Measurements from ENCODE around the gene ZBTB38. TPM values are rescaled to one million over a fixed set of nuclear protein-coding genes. Genes with fewer than 3 reads are reported as not detected.

ZBTB38 gene, protein sequence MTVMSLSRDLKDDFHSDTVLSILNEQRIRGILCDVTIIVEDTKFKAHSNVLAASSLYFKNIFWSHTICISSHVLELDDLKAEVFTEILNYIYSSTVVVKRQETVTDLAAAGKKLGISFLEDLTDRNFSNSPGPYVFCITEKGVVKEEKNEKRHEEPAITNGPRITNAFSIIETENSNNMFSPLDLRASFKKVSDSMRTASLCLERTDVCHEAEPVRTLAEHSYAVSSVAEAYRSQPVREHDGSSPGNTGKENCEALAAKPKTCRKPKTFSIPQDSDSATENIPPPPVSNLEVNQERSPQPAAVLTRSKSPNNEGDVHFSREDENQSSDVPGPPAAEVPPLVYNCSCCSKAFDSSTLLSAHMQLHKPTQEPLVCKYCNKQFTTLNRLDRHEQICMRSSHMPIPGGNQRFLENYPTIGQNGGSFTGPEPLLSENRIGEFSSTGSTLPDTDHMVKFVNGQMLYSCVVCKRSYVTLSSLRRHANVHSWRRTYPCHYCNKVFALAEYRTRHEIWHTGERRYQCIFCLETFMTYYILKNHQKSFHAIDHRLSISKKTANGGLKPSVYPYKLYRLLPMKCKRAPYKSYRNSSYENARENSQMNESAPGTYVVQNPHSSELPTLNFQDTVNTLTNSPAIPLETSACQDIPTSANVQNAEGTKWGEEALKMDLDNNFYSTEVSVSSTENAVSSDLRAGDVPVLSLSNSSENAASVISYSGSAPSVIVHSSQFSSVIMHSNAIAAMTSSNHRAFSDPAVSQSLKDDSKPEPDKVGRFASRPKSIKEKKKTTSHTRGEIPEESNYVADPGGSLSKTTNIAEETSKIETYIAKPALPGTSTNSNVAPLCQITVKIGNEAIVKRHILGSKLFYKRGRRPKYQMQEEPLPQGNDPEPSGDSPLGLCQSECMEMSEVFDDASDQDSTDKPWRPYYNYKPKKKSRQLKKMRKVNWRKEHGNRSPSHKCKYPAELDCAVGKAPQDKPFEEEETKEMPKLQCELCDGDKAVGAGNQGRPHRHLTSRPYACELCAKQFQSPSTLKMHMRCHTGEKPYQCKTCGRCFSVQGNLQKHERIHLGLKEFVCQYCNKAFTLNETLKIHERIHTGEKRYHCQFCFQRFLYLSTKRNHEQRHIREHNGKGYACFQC (N-terminal part only)
- total RNA-seq, result 10 to 100 TPM; 33.3 to 45.6 TPM

DNA sequence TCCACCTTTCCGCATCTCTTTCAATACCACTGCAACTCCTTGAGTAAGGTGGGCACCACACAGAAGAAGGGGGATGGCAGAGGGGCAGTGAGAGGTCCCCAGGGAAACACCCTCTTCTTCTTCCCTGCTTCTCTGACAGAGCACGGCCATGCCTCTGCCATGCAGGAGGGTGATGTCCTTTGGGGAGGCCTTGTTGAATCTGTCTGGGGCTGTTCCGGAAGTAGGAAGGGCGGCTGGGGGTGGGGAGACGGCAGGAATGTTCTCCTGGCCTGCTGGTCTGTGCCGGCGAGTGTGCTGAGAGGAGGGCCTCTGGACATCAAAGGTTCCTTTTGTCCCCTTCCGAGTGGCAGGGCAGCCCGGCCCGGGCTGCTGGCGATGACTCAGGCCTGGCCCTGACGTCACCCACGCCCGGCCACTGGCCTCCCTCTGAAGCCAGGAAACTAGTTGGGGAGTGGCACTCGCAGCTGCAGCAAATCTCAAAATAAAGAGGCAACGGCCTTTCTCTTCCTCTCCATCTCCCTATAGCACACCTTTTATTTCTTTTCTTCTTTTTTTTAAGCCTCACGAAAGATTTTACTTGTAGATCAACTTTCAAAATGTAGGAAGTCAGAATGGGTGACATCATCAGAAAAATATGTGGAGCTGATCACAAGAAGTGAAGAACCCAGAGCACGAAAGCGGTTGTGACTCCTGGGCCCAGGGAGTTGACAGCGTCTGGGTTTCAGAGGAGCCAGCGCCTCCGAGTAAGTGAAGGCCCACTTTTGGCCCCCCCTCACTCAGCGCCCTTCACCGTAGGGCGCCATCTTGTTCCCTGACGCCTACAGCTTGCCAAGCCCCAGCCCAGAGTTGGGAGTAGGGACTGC lies at the start of gene ZBTB38:
ZBTB38 (plus strand) TSS at position 443 of the 863 bp plus-strand sequence. CDS start 73,885 bp downstream, outside the sequence.
- no peaks in the 10 kb centered on the region for H3K27me3 Mint-ChIP-seq
- H3K9me3 Mint-ChIP-seq, result no peaks in the 10 kb centered on the region
- peaks cover 26% of the 10 kb centered on the region for H3K4me1 Mint-ChIP-seq
- no peak for ATAC-seq (replicated peaks)
- no peak within 1 kb of the TSS for H3K4me3 Mint-ChIP-seq
- peak within 1 kb of the TSS; percentile 70 for H3K27ac Mint-ChIP-seq
- no peaks in the 10 kb centered on the region for H3K36me3 Mint-ChIP-seq (ENCODE audit: low read depth)

DNA sequence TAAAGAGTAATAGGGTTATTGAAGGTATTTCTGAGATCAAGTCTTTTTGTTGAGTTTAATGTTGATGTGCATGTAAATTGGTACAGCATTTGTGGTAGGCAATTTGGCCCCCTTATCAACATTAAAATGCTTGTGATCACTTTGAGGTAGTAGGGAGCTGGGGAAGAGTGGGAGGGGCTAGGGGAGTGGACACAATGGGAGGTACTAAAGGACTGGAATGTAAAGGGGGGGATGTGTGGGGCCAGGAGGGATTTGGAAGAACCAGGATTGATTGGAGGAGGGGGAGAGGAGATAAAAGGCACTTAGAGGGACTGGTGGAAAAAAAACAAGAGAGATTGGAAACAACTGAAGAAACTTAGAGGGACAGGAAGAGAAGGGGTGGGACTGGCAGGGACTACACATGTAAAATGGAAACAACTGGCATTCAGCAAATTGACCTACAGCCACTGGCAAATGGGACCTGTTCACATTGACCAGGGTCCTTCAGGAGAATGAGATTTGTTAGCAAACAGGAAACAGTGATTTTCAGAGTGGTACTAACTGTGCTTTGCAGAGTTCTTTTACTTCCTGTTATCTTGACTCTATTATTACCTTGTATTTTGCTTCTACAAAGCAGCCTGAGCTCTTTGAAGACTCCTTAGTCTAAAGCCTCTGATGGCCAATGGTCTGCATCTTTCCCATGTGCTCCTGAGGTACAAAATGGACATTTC lies 47.8 kb upstream of the ZBTB38 start:
- Mint-ChIP-seq H3K9me3 (no peaks in the 10 kb centered on the region), H3K4me3 (peak overlapping the region; percentile 9), H3K27ac (peak overlapping the region; percentile 83), H3K27me3 (no peaks in the 10 kb centered on the region), H3K36me3 (ENCODE audit: low read depth) (no peaks in the 10 kb centered on the region), H3K4me1 (peaks cover 13% of the 10 kb centered on the region)
- ATAC-seq (replicated peaks), result no peak

- Mint-ChIP-seq H3K27me3 (no peaks in the 10 kb centered on the region), H3K4me1 (peaks cover 13% of the 10 kb centered on the region), H3K36me3 (ENCODE audit: low read depth) (no peaks in the 10 kb centered on the region), H3K4me3 (peak overlapping the region; percentile 9), H3K27ac (peak overlapping the region; percentile 83), H3K9me3 (no peaks in the 10 kb centered on the region)
- no peak for ATAC-seq (replicated peaks)
Observed at GRCh38 chr3:141321109-141321497, 47.2 kb upstream of the ZBTB38 start.

GRCh38 chr3:141323936-141324704 lies 44.2 kb upstream of the ZBTB38 start:
- no peaks in the 10 kb centered on the region for H3K36me3 Mint-ChIP-seq (ENCODE audit: low read depth)
- peaks cover 13% of the 10 kb centered on the region for H3K4me1 Mint-ChIP-seq
- no peak for ATAC-seq (replicated peaks)
- H3K4me3 Mint-ChIP-seq, result no peak overlapping the region
- H3K27me3 Mint-ChIP-seq, result no peaks in the 10 kb centered on the region
- no peaks in the 10 kb centered on the region for H3K9me3 Mint-ChIP-seq
- no peak overlapping the region for H3K27ac Mint-ChIP-seq

DNA sequence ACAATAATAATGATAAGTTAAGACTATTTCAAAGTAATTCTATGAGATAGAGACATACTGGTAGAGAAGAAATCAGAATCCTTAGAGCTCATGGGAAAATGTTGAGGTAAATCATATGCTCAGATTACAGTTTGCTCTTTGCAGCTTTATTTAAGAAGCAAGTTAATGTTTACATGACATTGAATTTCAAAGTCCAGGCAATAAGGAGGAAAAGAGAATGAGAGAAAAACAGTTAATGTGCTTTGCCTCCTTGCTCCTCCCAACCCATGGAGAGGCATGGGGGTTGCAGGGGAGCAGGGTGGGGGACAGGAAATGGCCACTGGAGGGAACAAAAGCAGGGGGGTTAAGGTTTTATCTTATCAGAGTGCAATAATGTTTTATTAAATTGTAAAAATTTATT lies 42.2 kb upstream of the ZBTB38 start:
- Mint-ChIP-seq H3K4me3 (no peak overlapping the region), H3K27ac (no peak overlapping the region), H3K36me3 (ENCODE audit: low read depth) (no peaks in the 10 kb centered on the region), H3K4me1 (peaks cover 4% of the 10 kb centered on the region), H3K27me3 (no peaks in the 10 kb centered on the region), H3K9me3 (no peaks in the 10 kb centered on the region)
- no peak for ATAC-seq (replicated peaks)

DNA sequence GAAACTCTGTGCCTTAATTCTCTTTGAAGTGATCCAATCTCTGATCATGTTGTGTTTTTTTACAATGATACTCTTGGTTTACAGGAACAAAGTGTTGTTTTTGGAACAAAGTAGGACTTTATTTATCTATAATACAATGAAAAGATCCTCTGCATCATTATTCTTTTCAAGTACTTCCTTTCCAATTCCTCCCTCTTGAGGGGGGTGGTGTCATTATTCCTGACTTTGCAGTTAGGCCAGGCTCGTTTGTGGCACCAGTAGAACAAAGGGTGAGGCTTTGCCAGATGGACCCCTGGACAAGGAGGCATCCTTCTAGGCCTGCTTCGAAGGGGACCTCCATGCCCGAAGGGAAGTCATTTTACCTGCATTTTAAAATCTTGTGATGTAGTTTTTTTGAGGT lies 41.7 kb upstream of the ZBTB38 start:
- no peaks in the 10 kb centered on the region for H3K36me3 Mint-ChIP-seq (ENCODE audit: low read depth)
- H3K4me3 Mint-ChIP-seq, result no peak overlapping the region
- H3K27me3 Mint-ChIP-seq, result no peaks in the 10 kb centered on the region
- no peaks in the 10 kb centered on the region for H3K9me3 Mint-ChIP-seq
- ATAC-seq (replicated peaks), result no peak
- no peaks in the 10 kb centered on the region for H3K4me1 Mint-ChIP-seq
- H3K27ac Mint-ChIP-seq, result no peak overlapping the region

GRCh38 chr3:141328286-141329166 lies 39.8 kb upstream of the ZBTB38 start:
- Mint-ChIP-seq H3K4me3 (no peak overlapping the region), H3K4me1 (no peaks in the 10 kb centered on the region), H3K27me3 (peaks cover 6% of the 10 kb centered on the region), H3K27ac (no peak overlapping the region), H3K9me3 (no peaks in the 10 kb centered on the region), H3K36me3 (ENCODE audit: low read depth) (no peaks in the 10 kb centered on the region)
- peak; percentile 75 for ATAC-seq (replicated peaks)

DNA sequence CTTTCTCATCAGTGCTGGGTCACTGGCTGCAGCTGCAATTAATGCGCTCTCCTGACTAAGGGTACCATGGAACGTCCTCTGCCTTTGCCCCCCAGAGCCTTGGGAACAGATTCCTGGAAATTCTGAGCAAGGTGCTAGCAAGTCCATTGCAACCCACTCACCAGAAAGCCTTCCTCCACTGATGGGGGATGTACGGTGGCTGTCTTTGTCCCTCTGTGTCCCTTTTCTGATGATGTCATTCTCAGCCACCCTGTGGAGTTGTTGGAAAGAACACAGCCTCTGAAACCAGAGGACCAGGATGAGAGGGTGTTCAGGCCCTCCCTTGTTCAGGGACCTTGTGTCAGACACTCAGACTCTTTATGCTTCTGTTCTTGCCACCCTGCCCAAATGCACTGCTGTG lies 38.1 kb upstream of the ZBTB38 start:
- Mint-ChIP-seq H3K27ac (no peak overlapping the region), H3K4me3 (no peak overlapping the region), H3K9me3 (no peaks in the 10 kb centered on the region), H3K27me3 (peaks cover 6% of the 10 kb centered on the region), H3K36me3 (ENCODE audit: low read depth) (no peaks in the 10 kb centered on the region), H3K4me1 (no peaks in the 10 kb centered on the region)
- no peak for ATAC-seq (replicated peaks)

GRCh38 chr3:141330718-141331376 lies 37.5 kb upstream of the ZBTB38 start:
- Mint-ChIP-seq H3K36me3 (ENCODE audit: low read depth) (no peaks in the 10 kb centered on the region), H3K4me1 (no peaks in the 10 kb centered on the region), H3K9me3 (no peaks in the 10 kb centered on the region), H3K27me3 (peaks cover 9% of the 10 kb centered on the region), H3K27ac (no peak overlapping the region), H3K4me3 (no peak overlapping the region)
- ATAC-seq (replicated peaks), result no peak

DNA sequence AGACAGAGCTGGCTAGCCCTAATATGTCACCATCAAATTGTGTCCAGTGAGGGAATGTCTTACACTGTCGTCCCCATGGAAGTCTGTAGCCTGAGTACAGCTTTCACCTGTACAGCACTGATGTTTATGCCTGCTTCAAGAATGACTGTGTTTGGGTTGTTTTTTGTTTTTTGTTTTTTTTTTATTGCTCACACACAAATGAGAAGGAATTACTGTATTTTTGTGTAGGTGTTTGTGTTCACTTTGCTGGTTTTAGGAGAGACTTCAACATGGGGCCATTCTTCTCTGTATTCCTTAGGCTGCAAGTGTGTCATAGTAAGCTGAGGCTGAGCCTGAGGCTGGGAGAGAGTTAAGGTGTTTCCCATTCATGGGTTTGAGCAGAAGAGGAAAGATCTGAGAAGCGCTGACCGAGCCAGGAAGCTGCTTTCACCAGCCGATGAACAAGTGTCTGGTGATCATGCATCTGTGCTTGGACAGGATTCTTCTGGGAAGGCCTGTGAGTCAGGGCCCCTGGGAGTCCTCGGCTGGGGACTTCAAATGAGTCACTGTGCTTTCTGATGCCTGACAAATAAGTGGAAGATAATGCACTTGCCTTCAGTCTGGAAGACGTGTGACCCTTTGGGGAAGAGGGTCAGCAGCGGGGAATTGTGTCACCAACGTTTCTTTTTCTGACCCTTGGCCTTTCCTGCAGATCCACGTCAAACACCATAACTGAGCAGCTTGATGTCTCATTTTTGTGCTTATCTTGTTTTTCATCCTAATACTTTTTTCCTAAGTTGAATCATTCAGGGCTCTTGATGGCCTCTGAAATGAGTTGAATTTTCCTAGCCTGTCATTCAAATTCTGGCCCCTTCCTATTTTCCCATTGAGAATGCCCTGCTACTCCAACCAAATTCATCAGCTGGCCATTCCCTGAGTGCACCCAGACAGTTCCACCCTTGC lies 36.7 kb upstream of the ZBTB38 start:
- Mint-ChIP-seq H3K4me1 (no peaks in the 10 kb centered on the region), H3K27me3 (peaks cover 9% of the 10 kb centered on the region), H3K9me3 (no peaks in the 10 kb centered on the region), H3K36me3 (ENCODE audit: low read depth) (no peaks in the 10 kb centered on the region), H3K4me3 (no peak overlapping the region), H3K27ac (no peak overlapping the region)
- peak; percentile 64 for ATAC-seq (replicated peaks)

DNA sequence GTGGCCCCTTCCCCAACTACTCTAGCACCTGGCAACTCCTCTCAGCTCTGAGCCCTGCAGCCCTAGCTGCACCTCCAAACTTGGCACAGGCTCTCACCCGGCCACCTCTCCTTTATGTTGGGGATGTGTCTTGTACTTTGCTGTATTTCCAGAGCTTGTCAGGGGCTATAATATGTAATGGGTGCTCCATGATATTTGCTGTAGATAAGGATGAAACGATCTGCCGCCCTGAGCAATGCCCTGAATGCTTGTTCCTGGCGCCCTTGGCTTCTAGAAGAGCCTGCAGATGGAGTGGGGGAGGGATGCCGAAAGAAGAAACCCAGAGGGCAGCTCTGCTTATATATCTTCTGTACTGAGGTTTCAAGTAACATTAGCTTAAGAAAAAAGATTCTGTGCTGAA lies 35.9 kb upstream of the ZBTB38 start:
- peaks cover 9% of the 10 kb centered on the region for H3K27me3 Mint-ChIP-seq
- H3K9me3 Mint-ChIP-seq, result no peaks in the 10 kb centered on the region
- H3K4me3 Mint-ChIP-seq, result no peak overlapping the region
- no peak for ATAC-seq (replicated peaks)
- H3K27ac Mint-ChIP-seq, result no peak overlapping the region
- no peaks in the 10 kb centered on the region for H3K36me3 Mint-ChIP-seq (ENCODE audit: low read depth)
- H3K4me1 Mint-ChIP-seq, result no peaks in the 10 kb centered on the region
